SK-N-MC (cell line): ENCODE measurements around the gene RPS6KB2.

Source experiments
- DNase-seq: peaks from one replicate; pipeline ENCODE4 v3.0.0-alpha.2; 2011; ENCODE audit warnings: low read depth, low spot score
- H3K27ac ChIP-seq: fragments of 200-600 bp; sonication (generic); 2 replicates; pipeline ENCODE4 v1.5.1; 2016; ENCODE audit warnings: mixed run types
- H3K36me3 ChIP-seq: fragments of 200-600 bp; sonication (generic); 2 replicates; pipeline ENCODE4 v1.6.1; 2017; ENCODE audit warnings: antibody characterized with exemption, low read length, mixed read lengths; ENCODE audit not compliant: insufficient read depth
- H3K4me3 ChIP-seq: fragments of 200-600 bp; sonication (generic); 2 replicates; pipeline ENCODE4 v1.5.1; 2016
- H3K9ac ChIP-seq: fragments of 200-600 bp; sonication (generic); 2 replicates; pipeline ENCODE4 v1.8.0; 2017; ENCODE audit warnings: mixed run types, mixed read lengths; ENCODE audit not compliant: insufficient read length
- H3K9me3 ChIP-seq: fragments of 200-600 bp; sonication (generic); 2 replicates; pipeline ENCODE4 v1.6.1; 2017; ENCODE audit warnings: low read depth, mild to moderate bottlenecking, antibody characterized with exemption, low read length, moderate library complexity, mixed read lengths
- EZH2 ChIP-seq: fragments of 200-600 bp; sonication (generic); IDR thresholded peaks from one replicate; pipeline ENCODE4 v1.6.1; 2017; ENCODE audit warnings: antibody characterized with exemption
- FOXP2 ChIP-seq: optimal IDR thresholded peaks from 2 replicates; pipeline ENCODE3; 2011; ENCODE audit warnings: mild to moderate bottlenecking, moderate library complexity; ENCODE audit not compliant: insufficient read depth; ENCODE audit errors: extremely low read length, control extremely low read depth
- POLR2AphosphoS5 ChIP-seq: IDR thresholded peaks from 2 replicates; pipeline ENCODE4 v1.6.1; 2012; ENCODE audit warnings: mild to moderate bottlenecking, low read depth, low read length, borderline replicate concordance

Gene RPS6KB2

GRCh38 chr11:67445515-67445914 lies 17.2 kb downstream of the RPS6KB2 start:
- Histone ChIP-seq H3K27ac (no peak overlapping the region), H3K4me3 (no peak overlapping the region), H3K36me3 (peaks cover 3% of the 10 kb centered on the region; the same call in 1 of the 2 replicates), H3K9me3 (no peaks in the 10 kb centered on the region), H3K9ac (no peak overlapping the region)
- no peak for DNase-seq
- no peak for TF ChIP-seq POLR2AphosphoS5
- no peak for TF ChIP-seq FOXP2
- TF ChIP-seq EZH2: no peak

GRCh38 chr11:67448220-67448609 lies 19.9 kb downstream of the RPS6KB2 start:
- no peak overlapping the region for H3K4me3 ChIP-seq

GRCh38 chr11:67449116-67449844 lies 21.0 kb downstream of the RPS6KB2 start:
- TF ChIP-seq FOXP2 (no peak), EZH2 (no peak), POLR2AphosphoS5 (no peak)
- DNase-seq: no peak
- H3K4me3 ChIP-seq: no peak overlapping the region

More at GRCh38 chr11:67448220-67448609, 19.9 kb downstream of the RPS6KB2 start:
- Histone ChIP-seq H3K9me3 (no peaks in the 10 kb centered on the region), H3K36me3 (no peaks in the 10 kb centered on the region), H3K27ac (no peak overlapping the region), H3K9ac (no peak overlapping the region)
- TF ChIP-seq FOXP2 (no peak), EZH2 (no peak), POLR2AphosphoS5 (no peak)
- DNase-seq: no peak

GRCh38 chr11:67450796-67451657 lies 22.7 kb downstream of the RPS6KB2 start:
- no peak overlapping the region for H3K4me3 ChIP-seq
- H3K36me3 ChIP-seq: no peaks in the 10 kb centered on the region
- no peak overlapping the region for H3K9ac ChIP-seq
- TF ChIP-seq FOXP2: no peak
- no peak for TF ChIP-seq POLR2AphosphoS5
- TF ChIP-seq EZH2: no peak
- DNase-seq: no peak
- H3K9me3 ChIP-seq: no peaks in the 10 kb centered on the region
- H3K27ac ChIP-seq: no peak overlapping the region

More at GRCh38 chr11:67449116-67449844, 21.0 kb downstream of the RPS6KB2 start:
- Histone ChIP-seq H3K27ac (no peak overlapping the region), H3K36me3 (no peaks in the 10 kb centered on the region), H3K9me3 (no peaks in the 10 kb centered on the region), H3K9ac (no peak overlapping the region)

- DNase-seq: no peak
- Histone ChIP-seq H3K36me3 (no peaks in the 10 kb centered on the region), H3K4me3 (no peak overlapping the region), H3K9ac (no peak overlapping the region), H3K9me3 (no peaks in the 10 kb centered on the region), H3K27ac (no peak overlapping the region)
- TF ChIP-seq EZH2 (no peak), POLR2AphosphoS5 (no peak), FOXP2 (no peak)
These were observed 23.3 kb downstream of the RPS6KB2 start for GRCh38 chr11:67451658-67451976.

- DNase-seq: no peak
- no peak within 1 kb of the TSS for H3K27ac ChIP-seq
- no peak for TF ChIP-seq FOXP2
- no peak for TF ChIP-seq EZH2
- TF ChIP-seq POLR2AphosphoS5: no peak
- no peak within 1 kb of the TSS for H3K9ac ChIP-seq
- H3K4me3 ChIP-seq: no peak within 1 kb of the TSS
- no peaks in the 10 kb centered on the region for H3K36me3 ChIP-seq
- no peaks in the 10 kb centered on the region for H3K9me3 ChIP-seq
These were observed 24.1 kb downstream of the RPS6KB2 start, which contains the start of gene GPR152 for GRCh38 chr11:67452141-67452952. Gene GPR152 (minus strand): TSS chr11:67452729. CDS start chr11:67452724, 5 bp downstream.

- no peak for DNase-seq
- H3K9ac ChIP-seq: no peak overlapping the region
- no peak overlapping the region for H3K27ac ChIP-seq
- no peak for TF ChIP-seq FOXP2
- TF ChIP-seq EZH2: no peak
- TF ChIP-seq POLR2AphosphoS5: no peak
- H3K4me3 ChIP-seq: no peak overlapping the region
- H3K36me3 ChIP-seq: no peaks in the 10 kb centered on the region
- no peaks in the 10 kb centered on the region for H3K9me3 ChIP-seq
These were observed 25.8 kb downstream of the RPS6KB2 start for GRCh38 chr11:67453816-67454732.
